ENCODE measurements around the gene ENPP1. TPM values are rescaled to one million over a fixed set of nuclear protein-coding genes. Genes with fewer than 3 reads are reported as not detected.

The ENPP1 gene
- total RNA-seq, 2 experiments from 2014 or later, result 0.08 TPM

DNA sequence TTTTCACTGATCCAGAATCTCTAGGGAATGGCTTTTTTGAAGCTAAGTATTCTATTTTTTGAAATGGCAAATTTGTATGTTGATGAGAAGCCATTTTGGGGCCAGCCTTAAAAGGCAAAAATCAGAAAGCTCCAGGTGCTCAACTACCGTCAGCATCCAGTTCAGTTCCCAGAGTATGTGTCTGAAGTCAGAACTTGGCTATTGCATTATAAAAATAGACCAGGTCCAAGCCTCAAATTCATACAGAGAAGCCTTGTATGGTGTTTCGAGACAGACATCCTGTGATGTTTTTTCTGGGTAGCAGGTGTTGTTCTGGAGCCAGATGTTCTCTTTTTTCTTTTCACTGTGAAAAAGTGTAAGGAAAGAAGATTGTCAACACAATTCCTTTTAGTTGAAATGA is 75.2 kb downstream of the ENPP1 start:
- no peak for DNase-seq
- H3K4me3 ChIP-seq (ENCODE audit: low read length), result no peak overlapping the region
- H3K9me3 ChIP-seq (ENCODE audit: control insufficient read depth in 1 of 2, insufficient read depth in 1 of 2, low read length in 2 of 2), result no peaks in the 10 kb centered on the region
- no peaks in the 10 kb centered on the region for H3K4me1 Mint-ChIP-seq (ENCODE audit: low read depth)
- no peaks in the 10 kb centered on the region for H3K4me1 ChIP-seq (ENCODE audit: insufficient read depth, low read length)
- H3K9me3 Mint-ChIP-seq, result no peaks in the 10 kb centered on the region
- no peak overlapping the region for H3K27ac Mint-ChIP-seq
- H3K27me3 ChIP-seq (ENCODE audit: control insufficient read depth in 1 of 2, insufficient read depth in 2 of 2, low read length in 2 of 2), result no peaks in the 10 kb centered on the region
- no peak overlapping the region for H3K27ac ChIP-seq (ENCODE audit: low read depth in 1 of 2, low read length in 2 of 2)
- ChIA-PET POLR2A (no interaction called here), CTCF (no interaction called here)
- no peak for ATAC-seq (ENCODE audit: poor library complexity)
- intact Hi-C loops (cut with DNase I, micrococcal nuclease), result no loop called here
- H3K4me3 Mint-ChIP-seq, result no peak overlapping the region
- no peaks in the 10 kb centered on the region for H3K36me3 ChIP-seq (ENCODE audit: insufficient read depth, low read length)
- H3K27me3 Mint-ChIP-seq, result peaks cover 4% of the 10 kb centered on the region
- TF ChIP-seq, protein P1, sequence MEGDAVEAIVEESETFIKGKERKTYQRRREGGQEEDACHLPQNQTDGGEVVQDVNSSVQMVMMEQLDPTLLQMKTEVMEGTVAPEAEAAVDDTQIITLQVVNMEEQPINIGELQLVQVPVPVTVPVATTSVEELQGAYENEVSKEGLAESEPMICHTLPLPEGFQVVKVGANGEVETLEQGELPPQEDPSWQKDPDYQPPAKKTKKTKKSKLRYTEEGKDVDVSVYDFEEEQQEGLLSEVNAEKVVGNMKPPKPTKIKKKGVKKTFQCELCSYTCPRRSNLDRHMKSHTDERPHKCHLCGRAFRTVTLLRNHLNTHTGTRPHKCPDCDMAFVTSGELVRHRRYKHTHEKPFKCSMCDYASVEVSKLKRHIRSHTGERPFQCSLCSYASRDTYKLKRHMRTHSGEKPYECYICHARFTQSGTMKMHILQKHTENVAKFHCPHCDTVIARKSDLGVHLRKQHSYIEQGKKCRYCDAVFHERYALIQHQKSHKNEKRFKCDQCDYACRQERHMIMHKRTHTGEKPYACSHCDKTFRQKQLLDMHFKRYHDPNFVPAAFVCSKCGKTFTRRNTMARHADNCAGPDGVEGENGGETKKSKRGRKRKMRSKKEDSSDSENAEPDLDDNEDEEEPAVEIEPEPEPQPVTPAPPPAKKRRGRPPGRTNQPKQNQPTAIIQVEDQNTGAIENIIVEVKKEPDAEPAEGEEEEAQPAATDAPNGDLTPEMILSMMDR (IDR thresholded peaks at IDR 0.05), result no peak
- H3K36me3 Mint-ChIP-seq (ENCODE audit: low read depth), result no peaks in the 10 kb centered on the region

DNA sequence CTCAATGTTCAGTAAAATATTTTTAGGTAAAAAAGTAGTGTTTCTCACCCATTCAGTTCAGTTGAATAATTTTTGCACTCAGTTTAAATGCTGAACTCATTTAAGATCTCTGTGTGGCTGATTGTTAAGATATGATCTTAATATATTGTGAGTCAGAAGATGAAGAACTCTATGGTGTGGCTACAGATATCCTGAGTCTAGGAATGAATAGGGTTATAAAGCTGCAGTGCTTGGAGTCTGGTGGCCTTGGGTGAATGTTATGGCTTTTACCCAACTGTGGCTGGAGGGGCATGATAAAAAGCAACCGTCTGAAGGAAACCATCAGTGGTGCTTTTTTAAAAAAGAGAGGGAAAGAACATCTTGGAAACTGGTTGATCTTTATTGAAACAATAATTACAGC is 77.4 kb downstream of the ENPP1 start:
- Histone ChIP-seq H3K27ac (ENCODE audit: low read depth in 1 of 2, low read length in 2 of 2) (no peak overlapping the region), H3K36me3 (ENCODE audit: insufficient read depth, low read length) (no peaks in the 10 kb centered on the region), H3K9me3 (ENCODE audit: control insufficient read depth in 1 of 2, insufficient read depth in 1 of 2, low read length in 2 of 2) (no peaks in the 10 kb centered on the region), H3K4me3 (ENCODE audit: low read length) (no peak overlapping the region), H3K4me1 (ENCODE audit: insufficient read depth, low read length) (no peaks in the 10 kb centered on the region), H3K27me3 (ENCODE audit: control insufficient read depth in 1 of 2, insufficient read depth in 2 of 2, low read length in 2 of 2) (no peaks in the 10 kb centered on the region)
- ATAC-seq (ENCODE audit: poor library complexity) (no peak), DNase-seq (no peak)
- Mint-ChIP-seq H3K27ac (no peak overlapping the region), H3K9me3 (no peaks in the 10 kb centered on the region), H3K36me3 (ENCODE audit: low read depth) (no peaks in the 10 kb centered on the region), H3K27me3 (peaks cover 9% of the 10 kb centered on the region), H3K4me1 (ENCODE audit: low read depth) (no peaks in the 10 kb centered on the region), H3K4me3 (no peak overlapping the region)
- TF ChIP-seq, protein P1 (IDR thresholded peaks at IDR 0.05), result no peak
- intact Hi-C loops (cut with DNase I, micrococcal nuclease), result no loop called here
- POLR2A ChIA-PET, result no interaction called here
- CTCF ChIA-PET, result no interaction called here

DNA sequence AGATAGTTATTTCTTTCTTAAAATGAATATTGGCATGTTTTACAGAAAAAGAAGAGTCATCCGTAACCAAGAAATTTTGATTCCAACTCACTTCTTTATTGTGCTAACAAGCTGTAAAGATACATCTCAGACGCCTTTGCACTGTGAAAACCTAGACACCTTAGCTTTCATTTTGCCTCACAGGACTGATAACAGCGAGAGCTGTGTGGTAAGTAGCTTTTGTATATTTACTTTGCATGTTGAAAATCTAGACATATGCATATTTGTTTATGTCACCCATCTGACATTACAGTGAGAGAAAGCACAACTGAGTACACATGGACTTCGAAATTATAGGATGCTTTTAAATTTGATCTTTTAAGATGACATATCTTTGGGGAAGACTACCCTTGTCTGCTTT is 78.7 kb downstream of the ENPP1 start:
- TF ChIP-seq, protein P1 (IDR thresholded peaks at IDR 0.05), result no peak
- no peaks in the 10 kb centered on the region for H3K4me1 ChIP-seq (ENCODE audit: insufficient read depth, low read length)
- H3K27ac Mint-ChIP-seq, result no peak overlapping the region
- no peaks in the 10 kb centered on the region for H3K36me3 Mint-ChIP-seq (ENCODE audit: low read depth)
- CTCF ChIA-PET, result no interaction called here
- no peak overlapping the region for H3K4me3 ChIP-seq (ENCODE audit: low read length)
- no peaks in the 10 kb centered on the region for H3K4me1 Mint-ChIP-seq (ENCODE audit: low read depth)
- no peaks in the 10 kb centered on the region for H3K9me3 ChIP-seq (ENCODE audit: control insufficient read depth in 1 of 2, insufficient read depth in 1 of 2, low read length in 2 of 2)
- H3K27me3 ChIP-seq (ENCODE audit: control insufficient read depth in 1 of 2, insufficient read depth in 2 of 2, low read length in 2 of 2), result no peaks in the 10 kb centered on the region
- H3K27ac ChIP-seq (ENCODE audit: low read depth in 1 of 2, low read length in 2 of 2), result no peak overlapping the region
- H3K27me3 Mint-ChIP-seq, result peaks cover 13% of the 10 kb centered on the region
- no peaks in the 10 kb centered on the region for H3K9me3 Mint-ChIP-seq
- POLR2A ChIA-PET, result no interaction called here
- DNase-seq (no peak), ATAC-seq (ENCODE audit: poor library complexity) (no peak)
- H3K4me3 Mint-ChIP-seq, result no peak overlapping the region
- intact Hi-C loops (cut with DNase I, micrococcal nuclease), result no loop called here
- H3K36me3 ChIP-seq (ENCODE audit: insufficient read depth, low read length), result no peaks in the 10 kb centered on the region

All from CD4-positive, alpha-beta T cell (primary cell).